HG03064 (cell line): Measurements from ENCODE around the gene CELSR1.

ENCODE experiments used
- ATAC-seq: cut with Tn5 transposase; IDR thresholded peaks from one replicate; pipeline ENCODE4 v1.9.1; 2021; ENCODE audit warnings: low read depth; ENCODE audit not compliant: unreplicated experiment

The CELSR1 gene

GRCh38 chr22:46430961-46431838 is 106.2 kb downstream of the CELSR1 start:
- no peak for ATAC-seq

GRCh38 chr22:46429325-46429853 is 108.0 kb downstream of the CELSR1 start:
- ATAC-seq: no peak

- no peak for ATAC-seq
Measured at GRCh38 chr22:46428602-46429324, 108.7 kb downstream of the CELSR1 start.

- ATAC-seq: no peak
Measured at GRCh38 chr22:46428171-46428570, 109.2 kb downstream of the CELSR1 start.

GRCh38 chr22:46425016-46425415 is 112.4 kb downstream of the CELSR1 start:
- ATAC-seq: no peak

GRCh38 chr22:46424496-46424895 is 112.9 kb downstream of the CELSR1 start:
- no peak for ATAC-seq

GRCh38 chr22:46422896-46423295 is 114.5 kb downstream of the CELSR1 start:
- ATAC-seq: no peak

GRCh38 chr22:46421267-46421666 is 116.2 kb downstream of the CELSR1 start:
- no peak for ATAC-seq

- no peak for ATAC-seq
Measured at GRCh38 chr22:46419754-46420571, 117.5 kb downstream of the CELSR1 start.

- no peak for ATAC-seq
Measured at GRCh38 chr22:46418827-46419226, 118.6 kb downstream of the CELSR1 start.

- ATAC-seq: no peak
Measured at GRCh38 chr22:46417769-46418168, 119.7 kb downstream of the CELSR1 start.

- ATAC-seq: no peak
Measured at GRCh38 chr22:46416891-46417580, 120.4 kb downstream of the CELSR1 start.

- no peak for ATAC-seq
Measured at GRCh38 chr22:46416520-46416871, 120.9 kb downstream of the CELSR1 start.

- ATAC-seq: no peak
Measured at GRCh38 chr22:46415776-46416519, 121.5 kb downstream of the CELSR1 start.

- no peak for ATAC-seq
Measured at GRCh38 chr22:46414704-46415103, 122.7 kb downstream of the CELSR1 start.

- no peak for ATAC-seq
Measured at GRCh38 chr22:46413725-46414379, 123.6 kb downstream of the CELSR1 start.

GRCh38 chr22:46411347-46411746 is 126.1 kb downstream of the CELSR1 start:
- no peak for ATAC-seq

GRCh38 chr22:46410291-46410808 is 127.1 kb downstream of the CELSR1 start:
- ATAC-seq: no peak
